ENCODE results near the gene AVPI1. TPM values are rescaled to one million over a fixed set of nuclear protein-coding genes. Genes with fewer than 3 reads are reported as not detected.

AVPI1 gene
- total RNA-seq, 1 donor, result 101 TPM

DNA sequence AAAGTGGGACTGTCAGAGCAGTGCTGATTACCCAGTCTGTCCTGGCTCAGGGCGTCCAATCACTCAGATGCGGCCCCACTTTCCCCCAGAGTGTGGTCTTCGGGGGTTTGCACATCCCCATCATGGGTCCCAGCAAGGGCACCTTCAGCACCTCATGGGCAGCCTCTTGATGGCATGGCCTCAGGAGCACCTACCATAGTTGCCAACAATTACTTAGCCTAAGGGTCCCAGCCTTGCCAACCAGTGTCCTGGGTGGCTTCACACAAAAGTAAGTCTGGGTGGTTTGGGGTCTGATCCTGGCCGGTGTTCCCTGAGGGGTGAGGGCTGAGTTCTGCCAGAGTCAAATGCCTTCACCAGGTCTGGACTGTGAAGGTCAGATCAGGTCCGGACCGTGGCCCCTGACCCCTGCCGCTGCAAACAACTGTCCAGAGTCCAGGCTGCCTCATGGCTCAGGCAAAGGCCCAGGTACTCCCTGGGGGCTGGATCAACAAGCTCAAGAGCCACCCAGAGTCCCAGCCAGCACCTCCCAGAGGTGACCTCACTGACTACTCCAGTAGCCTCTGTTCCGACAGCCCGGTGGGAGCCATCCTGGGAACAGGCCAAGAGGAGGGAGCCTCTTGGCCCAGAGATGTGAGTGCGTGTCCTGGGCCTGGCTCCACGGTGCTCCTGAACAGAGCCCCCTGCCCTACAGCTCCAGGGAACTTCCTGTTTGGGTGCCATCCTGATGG, 20.3 kb upstream of the AVPI1 start:
- H3K4me3 ChIP-seq (ENCODE audit: insufficient read depth, low read length), result no peak overlapping the region
- H2AFZ ChIP-seq (ENCODE audit: low read length), result no peak overlapping the region
- no peak overlapping the region for H3K4me2 ChIP-seq (ENCODE audit: insufficient read depth, low read length)
- H3K79me2 ChIP-seq (ENCODE audit: insufficient read depth, low read length), result no peaks in the 10 kb centered on the region
- H3K27ac ChIP-seq (ENCODE audit: low read depth, low read length), result no peak overlapping the region
- no peaks in the 10 kb centered on the region for H3K36me3 ChIP-seq (ENCODE audit: insufficient read depth, low read length)
- no peak for DNase-seq (ENCODE audit: insufficient read length, low spot score, missing footprints)
- no peaks in the 10 kb centered on the region for H4K20me1 ChIP-seq (ENCODE audit: insufficient read depth, low read length)
- TF ChIP-seq CTCF (IDR thresholded peaks at IDR 0.05; ENCODE audit: extremely low read depth, low read depth, low read length), result no peak
- no peaks in the 10 kb centered on the region for H3K9me3 ChIP-seq (ENCODE audit: low read depth, low read length)
- H3K27me3 ChIP-seq (ENCODE audit: insufficient read depth, low read length), result no peaks in the 10 kb centered on the region
- H3K4me1 ChIP-seq (ENCODE audit: insufficient read depth, low read length), result peaks cover 20% of the 10 kb centered on the region

GRCh38 chr10:97705006-97705670, 18.1 kb upstream of the AVPI1 start:
- H2AFZ ChIP-seq (ENCODE audit: low read length), result no peak overlapping the region

DNA sequence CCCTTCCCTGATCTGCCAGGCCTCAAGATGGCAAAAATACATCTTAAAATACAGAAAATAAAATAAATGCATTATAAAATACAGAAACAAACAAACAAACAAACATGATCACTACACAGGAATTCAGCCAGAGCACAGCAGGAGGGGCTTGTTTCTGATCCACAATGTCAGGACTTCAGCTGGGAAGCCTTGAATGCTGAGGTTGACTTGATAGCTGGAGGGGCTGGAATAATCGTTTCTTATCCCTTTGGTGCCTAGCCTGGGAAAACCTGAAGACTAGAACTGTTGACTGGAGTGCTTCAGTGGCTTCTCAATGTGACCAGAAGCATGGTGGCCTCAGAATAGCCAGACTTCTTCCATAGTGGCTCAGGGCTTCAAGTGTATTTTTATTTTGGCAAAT, 17.3 kb upstream of the AVPI1 start:
- Histone ChIP-seq H3K27ac (ENCODE audit: low read depth, low read length) (no peak overlapping the region), H3K9me3 (ENCODE audit: low read depth, low read length) (no peaks in the 10 kb centered on the region), H2AFZ (ENCODE audit: low read length) (no peak overlapping the region), H3K79me2 (ENCODE audit: insufficient read depth, low read length) (no peaks in the 10 kb centered on the region), H3K36me3 (ENCODE audit: insufficient read depth, low read length) (no peaks in the 10 kb centered on the region), H3K27me3 (ENCODE audit: insufficient read depth, low read length) (no peaks in the 10 kb centered on the region), H3K4me2 (ENCODE audit: insufficient read depth, low read length) (no peak overlapping the region), H3K4me1 (ENCODE audit: insufficient read depth, low read length) (peaks cover 10% of the 10 kb centered on the region), H3K4me3 (ENCODE audit: insufficient read depth, low read length) (no peak overlapping the region), H4K20me1 (ENCODE audit: insufficient read depth, low read length) (no peaks in the 10 kb centered on the region)
- TF ChIP-seq CTCF (IDR thresholded peaks at IDR 0.05; ENCODE audit: extremely low read depth, low read depth, low read length), result no peak
- DNase-seq (ENCODE audit: insufficient read length, low spot score, missing footprints), result no peak

More at GRCh38 chr10:97705006-97705670, 18.1 kb upstream of the AVPI1 start:
- Histone ChIP-seq H3K27ac (ENCODE audit: low read depth, low read length) (no peak overlapping the region), H3K9me3 (ENCODE audit: low read depth, low read length) (no peaks in the 10 kb centered on the region), H3K4me1 (ENCODE audit: insufficient read depth, low read length) (peaks cover 18% of the 10 kb centered on the region), H3K4me2 (ENCODE audit: insufficient read depth, low read length) (no peak overlapping the region), H3K79me2 (ENCODE audit: insufficient read depth, low read length) (no peaks in the 10 kb centered on the region), H3K27me3 (ENCODE audit: insufficient read depth, low read length) (no peaks in the 10 kb centered on the region), H3K4me3 (ENCODE audit: insufficient read depth, low read length) (no peak overlapping the region), H4K20me1 (ENCODE audit: insufficient read depth, low read length) (no peaks in the 10 kb centered on the region), H3K36me3 (ENCODE audit: insufficient read depth, low read length) (no peaks in the 10 kb centered on the region)
- DNase-seq (ENCODE audit: insufficient read length, low spot score, missing footprints), result no peak
- no peak for TF ChIP-seq CTCF (IDR thresholded peaks at IDR 0.05; ENCODE audit: extremely low read depth, low read depth, low read length)

DNA sequence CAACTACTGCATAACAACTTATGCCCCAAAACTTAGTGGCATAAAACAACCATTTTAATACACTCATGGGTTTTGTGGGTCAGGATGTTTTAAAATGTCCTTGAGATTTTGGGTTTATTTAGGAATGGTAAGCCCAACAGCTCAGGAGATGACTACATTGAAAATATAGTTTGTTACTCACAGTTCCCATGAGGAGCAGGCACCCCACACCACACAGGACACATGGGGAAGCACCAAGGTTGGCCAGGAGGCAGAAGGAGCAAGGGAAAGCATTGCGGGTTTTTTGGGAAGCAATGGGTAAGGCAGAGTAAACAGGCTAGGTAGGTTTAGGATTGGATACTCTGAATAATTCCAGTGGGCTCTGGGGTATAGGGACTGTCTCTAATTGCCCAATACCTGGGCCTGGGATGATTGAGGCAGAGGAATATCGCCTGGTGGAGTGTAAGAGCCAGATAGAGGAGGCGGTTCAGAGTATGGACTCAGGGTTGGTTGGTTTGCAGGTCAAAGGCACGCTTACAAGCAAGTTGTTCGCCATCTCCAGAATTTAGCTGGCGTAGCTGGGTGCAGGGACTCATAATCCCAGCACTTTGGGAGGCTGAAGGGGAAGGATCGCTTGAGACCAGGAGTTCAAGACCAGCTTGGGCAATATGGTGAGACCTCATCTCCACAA, 16.5 kb upstream of the AVPI1 start:
- H4K20me1 ChIP-seq (ENCODE audit: insufficient read depth, low read length), result no peaks in the 10 kb centered on the region
- DNase-seq (ENCODE audit: insufficient read length, low spot score, missing footprints), result no peak
- H3K4me3 ChIP-seq (ENCODE audit: insufficient read depth, low read length), result no peak overlapping the region
- H3K9me3 ChIP-seq (ENCODE audit: low read depth, low read length), result no peaks in the 10 kb centered on the region
- no peaks in the 10 kb centered on the region for H3K36me3 ChIP-seq (ENCODE audit: insufficient read depth, low read length)
- H2AFZ ChIP-seq (ENCODE audit: low read length), result no peak overlapping the region
- H3K79me2 ChIP-seq (ENCODE audit: insufficient read depth, low read length), result no peaks in the 10 kb centered on the region
- no peak overlapping the region for H3K27ac ChIP-seq (ENCODE audit: low read depth, low read length)
- H3K4me2 ChIP-seq (ENCODE audit: insufficient read depth, low read length), result no peak overlapping the region
- no peak for TF ChIP-seq CTCF (IDR thresholded peaks at IDR 0.05; ENCODE audit: extremely low read depth, low read depth, low read length)
- H3K4me1 ChIP-seq (ENCODE audit: insufficient read depth, low read length), result peaks cover 5% of the 10 kb centered on the region
- no peaks in the 10 kb centered on the region for H3K27me3 ChIP-seq (ENCODE audit: insufficient read depth, low read length)

All from osteoblast (primary cell).